GM13976 (cell line): ENCODE data around the gene SLC12A6.
A peak's percentile ranks its signal among the peaks of the same experiment; 100 is the strongest.
"Not testable (repeated sequence)": the region's sequence is repeated elsewhere in the genome, so short reads cannot be mapped to it uniquely, and the experiment has no call there.

Experiments
- DNase-seq: peaks from one replicate; pipeline ENCODE4 v3.0.0; 2012; ENCODE audit warnings: low spot score
- in situ Hi-C: fragments of 300-500 bp; cut with MboI; formaldehyde crosslinking; loops from one replicate; pipeline ENCODE4 v1.12.0; 2022; ENCODE audit warnings: low sequenced_read_pairs, mixed read lengths, inconsistent platforms; ENCODE audit not compliant: unreplicated experiment
- TF ChIP-seq, protein P1 (sequence below): IDR thresholded peaks from 2 replicates; pipeline ENCODE4 v1.5.1; 2012; ENCODE audit warnings: borderline replicate concordance, mild to moderate bottlenecking; ENCODE audit not compliant: insufficient read depth; ENCODE audit errors: extremely low read depth, missing control alignments, control extremely low read depth

The SLC12A6 gene

DNA sequence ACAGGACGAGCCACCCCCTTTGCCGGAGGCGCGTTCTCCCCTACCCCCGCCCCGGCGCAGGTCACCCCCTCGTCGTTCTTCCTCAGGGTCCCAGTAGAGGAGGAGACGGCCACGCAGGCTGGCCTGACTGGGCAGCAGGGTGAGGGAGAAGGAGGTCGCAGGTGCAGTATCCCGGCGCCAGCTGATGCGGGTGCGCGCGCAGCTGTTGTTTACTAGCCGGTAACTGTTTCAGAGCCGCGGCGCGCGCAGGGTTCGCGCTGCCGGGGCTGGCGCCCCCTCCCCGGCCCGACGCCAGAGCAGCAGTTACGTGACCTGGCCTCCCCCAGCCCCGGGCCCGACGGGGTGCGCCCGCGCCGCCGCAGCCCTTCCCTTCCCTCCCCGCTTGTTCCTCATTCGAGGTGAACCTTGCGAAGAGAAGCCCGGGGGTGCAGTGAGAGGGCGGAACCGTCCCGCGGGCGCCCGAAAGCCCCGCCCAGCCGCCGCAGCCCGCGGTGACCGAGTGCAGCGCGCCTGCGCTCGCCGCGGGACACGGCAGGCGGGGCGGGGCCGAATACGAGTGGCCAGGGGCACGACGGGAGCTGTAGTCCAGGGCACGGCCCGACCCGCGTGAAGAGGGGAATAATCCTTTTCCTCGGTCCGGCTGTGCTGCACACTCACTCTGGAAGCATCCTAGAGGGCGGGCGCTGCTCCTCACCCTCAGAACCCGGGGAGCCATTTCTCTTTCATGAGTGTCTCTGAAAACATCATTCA, at the start of gene SLC12A6:
Gene SLC12A6, minus strand, starts transcription at position 225 of the 750 bp plus-strand sequence. CDS start 1,101 bp downstream, outside the sequence.
- TF ChIP-seq, protein P1, sequence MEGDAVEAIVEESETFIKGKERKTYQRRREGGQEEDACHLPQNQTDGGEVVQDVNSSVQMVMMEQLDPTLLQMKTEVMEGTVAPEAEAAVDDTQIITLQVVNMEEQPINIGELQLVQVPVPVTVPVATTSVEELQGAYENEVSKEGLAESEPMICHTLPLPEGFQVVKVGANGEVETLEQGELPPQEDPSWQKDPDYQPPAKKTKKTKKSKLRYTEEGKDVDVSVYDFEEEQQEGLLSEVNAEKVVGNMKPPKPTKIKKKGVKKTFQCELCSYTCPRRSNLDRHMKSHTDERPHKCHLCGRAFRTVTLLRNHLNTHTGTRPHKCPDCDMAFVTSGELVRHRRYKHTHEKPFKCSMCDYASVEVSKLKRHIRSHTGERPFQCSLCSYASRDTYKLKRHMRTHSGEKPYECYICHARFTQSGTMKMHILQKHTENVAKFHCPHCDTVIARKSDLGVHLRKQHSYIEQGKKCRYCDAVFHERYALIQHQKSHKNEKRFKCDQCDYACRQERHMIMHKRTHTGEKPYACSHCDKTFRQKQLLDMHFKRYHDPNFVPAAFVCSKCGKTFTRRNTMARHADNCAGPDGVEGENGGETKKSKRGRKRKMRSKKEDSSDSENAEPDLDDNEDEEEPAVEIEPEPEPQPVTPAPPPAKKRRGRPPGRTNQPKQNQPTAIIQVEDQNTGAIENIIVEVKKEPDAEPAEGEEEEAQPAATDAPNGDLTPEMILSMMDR, result no peak
- peak; percentile 92 for DNase-seq
- in situ Hi-C loops, result no loop called here

DNA sequence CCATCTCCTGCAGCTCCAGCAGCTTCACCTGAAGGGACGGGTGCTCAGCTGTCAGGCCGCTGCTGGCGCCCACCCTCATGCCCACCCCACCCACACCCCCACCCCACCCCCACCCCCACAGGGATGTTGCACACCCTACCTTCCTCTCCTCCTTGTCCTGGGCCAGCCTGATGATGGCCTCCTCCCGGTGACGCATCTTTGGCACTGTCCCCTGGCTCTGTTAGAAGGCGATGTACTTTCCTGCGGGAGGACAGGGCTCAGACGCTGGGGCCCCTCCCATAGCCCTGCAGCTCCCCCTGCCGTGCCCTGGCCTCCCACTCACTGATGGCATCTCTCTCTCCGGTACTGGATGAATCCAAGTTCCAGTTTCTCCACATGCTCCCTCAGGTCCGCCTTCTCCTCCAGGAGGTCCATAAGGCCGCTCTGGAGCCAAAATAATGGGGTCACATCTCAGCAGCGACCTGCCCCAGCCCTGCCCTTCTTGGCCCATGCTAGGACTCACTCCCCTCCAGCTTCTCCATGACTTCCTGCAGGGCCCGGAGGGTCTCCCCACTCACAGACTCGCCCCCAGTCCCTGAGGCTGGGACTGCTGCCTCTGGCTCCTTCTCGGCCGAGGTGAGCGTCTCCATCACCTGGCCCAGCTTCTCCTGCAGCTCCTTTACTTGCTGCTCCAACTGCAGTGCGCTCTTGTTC, 44.4 kb upstream of the SLC12A6 start:
- DNase-seq, in situ Hi-C loops: not testable (repeated sequence)

DNA sequence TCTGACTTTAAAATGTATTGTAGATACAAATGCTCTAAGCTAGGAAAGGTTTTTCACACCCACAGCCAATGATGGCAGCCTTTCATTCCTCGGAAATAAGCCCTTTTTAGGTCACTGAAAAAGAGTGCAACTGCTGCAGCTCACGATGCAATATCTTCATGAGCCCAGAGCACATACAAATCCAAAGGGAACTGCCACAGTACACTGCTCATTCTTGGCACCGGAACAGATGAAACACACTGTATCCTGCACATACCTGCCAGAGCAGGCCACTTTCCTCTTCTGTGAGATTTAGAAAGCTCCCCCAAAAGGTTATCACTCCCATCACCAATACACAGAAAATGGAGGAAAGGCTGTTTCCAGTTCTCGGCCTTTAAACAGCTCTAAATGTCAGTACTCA, 42.9 kb upstream of the SLC12A6 start:
- in situ Hi-C loops, DNase-seq: not testable (repeated sequence)

DNA sequence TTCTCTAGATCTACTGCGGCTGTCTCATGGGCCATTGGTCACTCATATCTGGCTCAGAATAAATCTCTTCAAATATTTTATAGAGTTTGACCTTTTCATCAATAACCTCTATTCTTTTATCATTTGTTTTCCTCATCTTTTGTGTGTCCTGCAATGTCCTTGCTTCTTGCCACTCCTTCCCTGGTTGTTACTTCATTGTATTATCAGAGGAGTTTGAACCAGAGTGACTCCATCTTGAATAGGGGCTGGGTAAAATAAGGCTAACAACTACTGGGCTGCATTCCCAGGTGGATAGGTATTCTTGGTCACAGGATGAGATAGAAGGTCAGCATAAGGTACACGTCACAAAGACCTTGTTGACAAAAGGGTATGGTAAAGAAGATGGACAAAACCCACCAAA, 39.3 kb upstream of the SLC12A6 start:
- TF ChIP-seq, protein P1, result no peak
- no peak for DNase-seq
- in situ Hi-C loops, result no loop called here

DNA sequence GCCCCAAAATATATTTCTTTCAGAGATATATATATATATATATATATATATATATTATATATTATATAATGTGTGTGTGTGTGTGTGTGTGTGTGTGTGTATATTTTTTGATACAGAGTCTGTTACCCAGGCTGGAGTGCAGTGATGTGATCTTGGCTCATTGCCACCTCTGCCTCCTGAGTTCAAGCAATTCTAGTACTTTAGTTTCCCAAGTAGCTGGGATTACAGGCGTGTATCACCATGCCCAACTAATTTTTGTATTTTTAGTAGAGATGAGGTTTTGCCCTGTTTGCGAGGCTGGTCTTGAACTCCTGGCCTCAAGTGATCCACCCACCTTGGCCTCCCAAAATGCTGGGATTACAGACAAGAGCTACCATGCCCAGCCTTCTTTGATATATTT, 38.0 kb upstream of the SLC12A6 start:
- in situ Hi-C loops, DNase-seq: not testable (repeated sequence)

DNA sequence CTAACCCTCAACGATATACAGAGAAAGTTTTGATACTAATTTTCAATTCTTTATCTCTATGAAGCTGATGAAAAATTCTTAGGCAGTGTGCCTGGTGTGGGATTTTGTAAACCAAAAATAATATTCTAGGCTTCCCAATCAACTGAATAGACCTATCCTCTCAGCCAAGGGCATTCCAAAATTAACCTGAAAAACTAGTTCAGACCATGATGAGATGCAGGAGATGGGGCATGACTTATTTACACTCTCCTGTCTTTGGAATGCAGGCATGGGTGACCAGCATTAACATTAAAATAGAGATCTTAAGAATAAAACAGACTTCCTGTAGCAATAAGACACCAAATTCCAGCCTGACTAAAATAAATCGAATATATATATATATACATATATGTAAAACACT, 37.2 kb upstream of the SLC12A6 start:
- TF ChIP-seq, protein P1, result no peak
- in situ Hi-C loops, result loop anchor here (25.0 kb wide), 2 partner anchors 212 to 313 kb away; partner anchors contain the start of gene GOLGA8B
- DNase-seq, result no peak

DNA sequence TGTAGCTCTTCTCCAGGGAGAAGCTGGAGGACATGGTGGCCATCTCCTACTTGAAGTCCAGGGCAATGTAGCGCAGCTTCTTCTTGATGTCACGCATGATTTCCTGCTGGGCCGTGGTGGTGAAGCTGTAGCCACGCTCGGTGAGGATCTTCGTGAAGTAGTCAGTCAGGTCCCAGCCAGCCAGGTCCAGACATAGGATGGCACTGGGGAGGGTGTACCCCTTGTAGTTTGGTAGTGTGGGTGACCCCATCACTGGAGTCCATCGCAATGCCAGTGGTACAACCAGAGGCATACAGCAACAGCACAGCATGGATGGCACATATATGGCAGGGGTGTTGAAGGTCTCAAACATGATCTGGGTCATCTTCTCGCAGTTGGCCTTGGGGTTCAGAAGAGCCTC, 36.4 kb upstream of the SLC12A6 start:
- TF ChIP-seq, protein P1, result no peak
- no peak for DNase-seq
- in situ Hi-C loops, result loop anchor here (25.0 kb wide), 2 partner anchors 213 to 312 kb away; partner anchors contain the start of gene GOLGA8B

DNA sequence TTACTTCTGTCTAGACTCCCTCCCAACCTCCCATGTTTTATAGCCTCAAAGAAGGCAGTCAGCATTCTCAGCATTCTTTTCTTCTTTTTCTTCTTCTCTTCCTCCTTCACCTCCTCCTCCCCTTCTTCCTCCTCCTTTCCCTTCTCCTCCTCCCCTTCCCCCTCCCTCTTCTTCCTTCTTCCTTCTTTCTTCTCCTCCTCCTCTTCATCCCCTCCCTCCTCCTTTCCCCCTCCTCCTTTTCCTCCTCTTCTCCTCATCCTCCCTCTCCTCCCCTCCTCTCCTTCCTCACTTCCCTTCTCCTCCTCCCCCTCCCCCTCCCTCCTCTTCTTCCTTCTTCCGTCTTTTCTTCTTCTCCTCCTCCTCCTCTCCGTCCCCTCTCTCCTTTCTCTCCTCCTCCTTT, 33.1 kb upstream of the SLC12A6 start:
- TF ChIP-seq, protein P1, result no peak
- in situ Hi-C loops, result loop anchor here (25.0 kb wide), 2 partner anchors 217 to 308 kb away; partner anchors contain the start of gene GOLGA8B
- DNase-seq, result no peak
